Measurements from ENCODE around the gene RBBP8. TPM values are rescaled to one million over a fixed set of nuclear protein-coding genes. Genes with fewer than 3 reads are reported as not detected.

Gene RBBP8
- total and polyA plus RNA-seq, 4 donors: 6.5 to 9.8 (median 7.4) TPM

DNA sequence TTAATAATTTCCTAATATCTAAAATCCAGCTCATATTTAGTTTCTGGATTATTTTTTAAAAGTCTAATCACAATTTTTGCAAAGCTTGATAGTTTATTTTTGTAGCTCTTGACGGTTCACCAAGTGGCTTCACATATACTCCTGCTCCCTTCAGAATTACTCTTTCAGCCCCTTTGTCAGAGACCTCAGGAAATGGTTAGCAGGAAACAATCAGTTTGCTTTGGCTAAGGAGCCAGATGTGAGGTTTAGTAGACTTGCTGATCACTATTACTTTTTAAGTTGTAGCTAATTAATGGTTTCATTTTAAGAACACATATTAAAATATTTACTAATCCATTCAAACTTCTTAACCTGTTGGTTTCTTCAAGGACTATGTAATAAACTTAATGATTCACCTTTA lies 2.3 kb downstream of the RBBP8 start:
- Histone ChIP-seq H3K9me3 (ENCODE audit: control insufficient read depth in 4 of 4, low read length in 3 of 4) (no peaks in the 10 kb centered on the region), H3K27ac (ENCODE audit: low read depth in 1 of 2, low read length in 2 of 2) (no peak overlapping the region), H3K4me1 (ENCODE audit: control insufficient read depth in 4 of 4, insufficient read depth in 4 of 4, low read length in 3 of 4) (peaks cover 0 to 11% (median 3%) of the 10 kb centered on the region in 4 donors), H3K9ac (ENCODE audit: low read depth in 1 of 2, low read length in 2 of 2) (no peak overlapping the region), H3K4me3 (ENCODE audit: low read depth in 1 of 3, low read length in 3 of 3) (no peak overlapping the region), H3K27me3 (ENCODE audit: control insufficient read depth in 4 of 4, insufficient read depth in 4 of 4, low read length in 3 of 4) (no peaks in the 10 kb centered on the region), H3K36me3 (ENCODE audit: control insufficient read depth in 4 of 4, insufficient read depth in 3 of 4, low read depth in 1 of 4, low read length in 3 of 4) (no peaks in the 10 kb centered on the region)
- TF ChIP-seq GABPA (IDR thresholded peaks at IDR 0.05 in 1 of 2, conservative IDR thresholded peaks at IDR 0.05 in 1 of 2): no peak
- TF ChIP-seq NR2F2 (IDR thresholded peaks at IDR 0.05): no peak
- TF ChIP-seq, protein P1, sequence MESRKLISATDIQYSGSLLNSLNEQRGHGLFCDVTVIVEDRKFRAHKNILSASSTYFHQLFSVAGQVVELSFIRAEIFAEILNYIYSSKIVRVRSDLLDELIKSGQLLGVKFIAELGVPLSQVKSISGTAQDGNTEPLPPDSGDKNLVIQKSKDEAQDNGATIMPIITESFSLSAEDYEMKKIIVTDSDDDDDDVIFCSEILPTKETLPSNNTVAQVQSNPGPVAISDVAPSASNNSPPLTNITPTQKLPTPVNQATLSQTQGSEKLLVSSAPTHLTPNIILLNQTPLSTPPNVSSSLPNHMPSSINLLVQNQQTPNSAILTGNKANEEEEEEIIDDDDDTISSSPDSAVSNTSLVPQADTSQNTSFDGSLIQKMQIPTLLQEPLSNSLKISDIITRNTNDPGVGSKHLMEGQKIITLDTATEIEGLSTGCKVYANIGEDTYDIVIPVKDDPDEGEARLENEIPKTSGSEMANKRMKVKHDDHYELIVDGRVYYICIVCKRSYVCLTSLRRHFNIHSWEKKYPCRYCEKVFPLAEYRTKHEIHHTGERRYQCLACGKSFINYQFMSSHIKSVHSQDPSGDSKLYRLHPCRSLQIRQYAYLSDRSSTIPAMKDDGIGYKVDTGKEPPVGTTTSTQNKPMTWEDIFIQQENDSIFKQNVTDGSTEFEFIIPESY (IDR thresholded peaks at IDR 0.05): no peak
- no peak for TF ChIP-seq FOXA1 (IDR thresholded peaks at IDR 0.05)
- TF ChIP-seq, protein P2, sequence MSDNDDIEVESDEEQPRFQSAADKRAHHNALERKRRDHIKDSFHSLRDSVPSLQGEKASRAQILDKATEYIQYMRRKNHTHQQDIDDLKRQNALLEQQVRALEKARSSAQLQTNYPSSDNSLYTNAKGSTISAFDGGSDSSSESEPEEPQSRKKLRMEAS (IDR thresholded peaks at IDR 0.05): no peak
- TF ChIP-seq, protein P3, sequence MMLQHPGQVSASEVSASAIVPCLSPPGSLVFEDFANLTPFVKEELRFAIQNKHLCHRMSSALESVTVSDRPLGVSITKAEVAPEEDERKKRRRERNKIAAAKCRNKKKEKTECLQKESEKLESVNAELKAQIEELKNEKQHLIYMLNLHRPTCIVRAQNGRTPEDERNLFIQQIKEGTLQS (IDR thresholded peaks at IDR 0.05): no peak
- TF ChIP-seq TAF1 (conservative IDR thresholded peaks at IDR 0.05): no peak
- TF ChIP-seq RXRA (IDR thresholded peaks at IDR 0.05): no peak
- TF ChIP-seq HNF4A (conservative IDR thresholded peaks at IDR 0.05): no peak
- TF ChIP-seq SP1 (IDR thresholded peaks at IDR 0.05): no peak
- no peak for TF ChIP-seq HNF4G (IDR thresholded peaks at IDR 0.05)
- no peak for DNase-seq (ENCODE audit: low spot score)
- WGBS: 77% methylated on average over 1 of the region's 1 CpG

DNA sequence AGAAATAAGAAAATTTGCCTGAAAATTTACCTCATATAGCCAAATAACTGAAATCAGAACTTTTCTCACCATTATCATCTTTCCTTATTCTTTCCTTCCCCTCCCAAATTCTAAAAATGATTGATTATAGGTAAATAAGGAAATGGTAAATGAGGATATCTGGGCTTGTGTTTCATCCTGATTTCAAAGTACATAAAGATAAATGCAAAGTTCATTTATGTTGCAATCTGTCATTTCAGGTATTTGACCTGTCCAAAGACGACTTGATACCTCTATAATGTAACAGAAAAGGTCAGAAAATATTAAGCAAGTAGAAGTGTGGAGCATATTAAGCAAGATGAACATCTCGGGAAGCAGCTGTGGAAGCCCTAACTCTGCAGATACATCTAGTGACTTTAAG lies 3.4 kb downstream of the RBBP8 start:
- Histone ChIP-seq H3K27me3 (ENCODE audit: control insufficient read depth in 4 of 4, insufficient read depth in 4 of 4, low read length in 3 of 4) (no peaks in the 10 kb centered on the region), H3K27ac (ENCODE audit: low read depth in 1 of 2, low read length in 2 of 2) (no peak overlapping the region), H3K4me1 (ENCODE audit: control insufficient read depth in 4 of 4, insufficient read depth in 4 of 4, low read length in 3 of 4) (peaks cover 0 to 11% (median 3%) of the 10 kb centered on the region in 4 donors), H3K36me3 (ENCODE audit: control insufficient read depth in 4 of 4, insufficient read depth in 3 of 4, low read depth in 1 of 4, low read length in 3 of 4) (no peaks in the 10 kb centered on the region), H3K4me3 (ENCODE audit: low read depth in 1 of 3, low read length in 3 of 3) (no peak overlapping the region), H3K9me3 (ENCODE audit: control insufficient read depth in 4 of 4, low read length in 3 of 4) (no peaks in the 10 kb centered on the region), H3K9ac (ENCODE audit: low read depth in 1 of 2, low read length in 2 of 2) (no peak overlapping the region)
- peak; percentile 26 to 65 for TF ChIP-seq HNF4A (conservative IDR thresholded peaks at IDR 0.05)
- TF ChIP-seq, protein P4, sequence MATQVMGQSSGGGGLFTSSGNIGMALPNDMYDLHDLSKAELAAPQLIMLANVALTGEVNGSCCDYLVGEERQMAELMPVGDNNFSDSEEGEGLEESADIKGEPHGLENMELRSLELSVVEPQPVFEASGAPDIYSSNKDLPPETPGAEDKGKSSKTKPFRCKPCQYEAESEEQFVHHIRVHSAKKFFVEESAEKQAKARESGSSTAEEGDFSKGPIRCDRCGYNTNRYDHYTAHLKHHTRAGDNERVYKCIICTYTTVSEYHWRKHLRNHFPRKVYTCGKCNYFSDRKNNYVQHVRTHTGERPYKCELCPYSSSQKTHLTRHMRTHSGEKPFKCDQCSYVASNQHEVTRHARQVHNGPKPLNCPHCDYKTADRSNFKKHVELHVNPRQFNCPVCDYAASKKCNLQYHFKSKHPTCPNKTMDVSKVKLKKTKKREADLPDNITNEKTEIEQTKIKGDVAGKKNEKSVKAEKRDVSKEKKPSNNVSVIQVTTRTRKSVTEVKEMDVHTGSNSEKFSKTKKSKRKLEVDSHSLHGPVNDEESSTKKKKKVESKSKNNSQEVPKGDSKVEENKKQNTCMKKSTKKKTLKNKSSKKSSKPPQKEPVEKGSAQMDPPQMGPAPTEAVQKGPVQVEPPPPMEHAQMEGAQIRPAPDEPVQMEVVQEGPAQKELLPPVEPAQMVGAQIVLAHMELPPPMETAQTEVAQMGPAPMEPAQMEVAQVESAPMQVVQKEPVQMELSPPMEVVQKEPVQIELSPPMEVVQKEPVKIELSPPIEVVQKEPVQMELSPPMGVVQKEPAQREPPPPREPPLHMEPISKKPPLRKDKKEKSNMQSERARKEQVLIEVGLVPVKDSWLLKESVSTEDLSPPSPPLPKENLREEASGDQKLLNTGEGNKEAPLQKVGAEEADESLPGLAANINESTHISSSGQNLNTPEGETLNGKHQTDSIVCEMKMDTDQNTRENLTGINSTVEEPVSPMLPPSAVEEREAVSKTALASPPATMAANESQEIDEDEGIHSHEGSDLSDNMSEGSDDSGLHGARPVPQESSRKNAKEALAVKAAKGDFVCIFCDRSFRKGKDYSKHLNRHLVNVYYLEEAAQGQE (IDR thresholded peaks at IDR 0.05): no peak
- WGBS: 59% methylated on average over 2 of the region's 2 CpGs
- no peak for DNase-seq (ENCODE audit: low spot score)

DNA sequence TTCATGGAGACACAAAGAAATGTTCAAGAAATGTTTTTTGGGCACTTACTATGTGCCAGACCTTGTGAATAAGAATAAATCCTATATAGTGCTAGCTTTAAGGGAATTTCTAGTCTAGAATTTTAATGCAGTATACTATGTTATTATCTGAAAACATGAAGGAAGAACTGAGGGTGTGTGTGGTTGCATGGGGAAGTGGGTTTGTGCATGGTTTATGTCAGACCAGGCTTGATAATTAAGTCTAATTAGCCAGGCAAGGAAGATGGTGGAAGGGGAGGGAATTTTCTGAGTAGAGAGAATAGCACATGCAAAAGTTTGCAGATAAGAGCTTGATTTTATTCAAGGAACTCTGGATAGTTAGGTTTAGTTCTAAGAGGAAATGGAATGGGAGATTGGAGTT lies 6.5 kb downstream of the RBBP8 start:
- Histone ChIP-seq H3K4me1 (ENCODE audit: control insufficient read depth in 4 of 4, insufficient read depth in 4 of 4, low read length in 3 of 4) (no peaks in the 10 kb centered on the region), H3K36me3 (ENCODE audit: control insufficient read depth in 4 of 4, insufficient read depth in 3 of 4, low read depth in 1 of 4, low read length in 3 of 4) (no peaks in the 10 kb centered on the region), H3K9ac (ENCODE audit: low read depth in 1 of 2, low read length in 2 of 2) (no peak overlapping the region), H3K27ac (ENCODE audit: low read depth in 1 of 2, low read length in 2 of 2) (no peak overlapping the region), H3K4me3 (ENCODE audit: low read depth in 1 of 3, low read length in 3 of 3) (no peak overlapping the region), H3K27me3 (ENCODE audit: control insufficient read depth in 4 of 4, insufficient read depth in 4 of 4, low read length in 3 of 4) (no peaks in the 10 kb centered on the region), H3K9me3 (ENCODE audit: control insufficient read depth in 4 of 4, low read length in 3 of 4) (no peaks in the 10 kb centered on the region)
- DNase-seq (ENCODE audit: low spot score): no peak
- TF ChIP-seq FOXA2 (IDR thresholded peaks at IDR 0.05): no peak
- no peak for TF ChIP-seq JUND (IDR thresholded peaks at IDR 0.05)
- TF ChIP-seq, protein P2 (IDR thresholded peaks at IDR 0.05): no peak
- no peak for TF ChIP-seq FOXA1 (IDR thresholded peaks at IDR 0.05)
- TF ChIP-seq HNF4G (IDR thresholded peaks at IDR 0.05): no peak
- TF ChIP-seq YY1 (IDR thresholded peaks at IDR 0.05): no peak
- TF ChIP-seq SP1 (IDR thresholded peaks at IDR 0.05): no peak
- TF ChIP-seq, protein P4 (IDR thresholded peaks at IDR 0.05): no peak
- TF ChIP-seq, protein P3 (IDR thresholded peaks at IDR 0.05): no peak
- no peak for TF ChIP-seq HNF4A (conservative IDR thresholded peaks at IDR 0.05)
- TF ChIP-seq EGR1 (IDR thresholded peaks at IDR 0.05; ENCODE audit: low read depth in 2 of 2): no peak

Data from liver (tissue), 9 donors.